Measurements from ENCODE around the gene ATXN7L1.

DNA sequence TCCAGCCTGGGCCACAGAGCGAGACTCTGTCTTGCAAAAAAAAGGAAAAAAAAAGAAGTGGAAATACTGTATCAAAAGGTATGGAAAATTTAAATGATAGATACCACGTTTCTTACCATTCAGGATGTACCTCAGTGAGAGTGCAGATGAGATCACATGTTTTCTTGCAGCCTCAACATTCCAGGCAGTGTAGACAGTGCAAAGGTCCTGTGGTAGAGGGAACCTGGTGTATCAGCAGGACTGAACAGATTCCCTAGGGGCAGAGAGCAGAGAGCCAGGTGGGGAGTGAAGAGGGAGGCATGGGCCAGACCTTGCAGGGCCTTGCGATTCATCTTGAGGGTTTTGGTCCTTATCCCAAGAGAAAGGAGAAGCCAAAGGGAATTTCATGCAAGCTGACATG, 17.7 kb upstream of the ATXN7L1 start:
- TF ChIP-seq EGR1 (IDR thresholded peaks at IDR 0.05) (no peak), CREB1 (IDR thresholded peaks at IDR 0.05; ENCODE audit: low read depth) (no peak), TEAD4 (IDR thresholded peaks at IDR 0.05) (no peak), NFIC (IDR thresholded peaks at IDR 0.05) (no peak), TAF1 (IDR thresholded peaks at IDR 0.05; ENCODE audit: low read depth) (no peak), EP300 (IDR thresholded peaks at IDR 0.05; ENCODE audit: borderline replicate concordance) (no peak), RAD21 (IDR thresholded peaks at IDR 0.05; ENCODE audit: low read depth) (no peak)
- TF ChIP-seq, protein P1, sequence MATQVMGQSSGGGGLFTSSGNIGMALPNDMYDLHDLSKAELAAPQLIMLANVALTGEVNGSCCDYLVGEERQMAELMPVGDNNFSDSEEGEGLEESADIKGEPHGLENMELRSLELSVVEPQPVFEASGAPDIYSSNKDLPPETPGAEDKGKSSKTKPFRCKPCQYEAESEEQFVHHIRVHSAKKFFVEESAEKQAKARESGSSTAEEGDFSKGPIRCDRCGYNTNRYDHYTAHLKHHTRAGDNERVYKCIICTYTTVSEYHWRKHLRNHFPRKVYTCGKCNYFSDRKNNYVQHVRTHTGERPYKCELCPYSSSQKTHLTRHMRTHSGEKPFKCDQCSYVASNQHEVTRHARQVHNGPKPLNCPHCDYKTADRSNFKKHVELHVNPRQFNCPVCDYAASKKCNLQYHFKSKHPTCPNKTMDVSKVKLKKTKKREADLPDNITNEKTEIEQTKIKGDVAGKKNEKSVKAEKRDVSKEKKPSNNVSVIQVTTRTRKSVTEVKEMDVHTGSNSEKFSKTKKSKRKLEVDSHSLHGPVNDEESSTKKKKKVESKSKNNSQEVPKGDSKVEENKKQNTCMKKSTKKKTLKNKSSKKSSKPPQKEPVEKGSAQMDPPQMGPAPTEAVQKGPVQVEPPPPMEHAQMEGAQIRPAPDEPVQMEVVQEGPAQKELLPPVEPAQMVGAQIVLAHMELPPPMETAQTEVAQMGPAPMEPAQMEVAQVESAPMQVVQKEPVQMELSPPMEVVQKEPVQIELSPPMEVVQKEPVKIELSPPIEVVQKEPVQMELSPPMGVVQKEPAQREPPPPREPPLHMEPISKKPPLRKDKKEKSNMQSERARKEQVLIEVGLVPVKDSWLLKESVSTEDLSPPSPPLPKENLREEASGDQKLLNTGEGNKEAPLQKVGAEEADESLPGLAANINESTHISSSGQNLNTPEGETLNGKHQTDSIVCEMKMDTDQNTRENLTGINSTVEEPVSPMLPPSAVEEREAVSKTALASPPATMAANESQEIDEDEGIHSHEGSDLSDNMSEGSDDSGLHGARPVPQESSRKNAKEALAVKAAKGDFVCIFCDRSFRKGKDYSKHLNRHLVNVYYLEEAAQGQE (IDR thresholded peaks at IDR 0.05; ENCODE audit: low read depth), result no peak
- TF ChIP-seq, protein P2, sequence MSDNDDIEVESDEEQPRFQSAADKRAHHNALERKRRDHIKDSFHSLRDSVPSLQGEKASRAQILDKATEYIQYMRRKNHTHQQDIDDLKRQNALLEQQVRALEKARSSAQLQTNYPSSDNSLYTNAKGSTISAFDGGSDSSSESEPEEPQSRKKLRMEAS (IDR thresholded peaks at IDR 0.05), result no peak
- TF ChIP-seq, protein P3, sequence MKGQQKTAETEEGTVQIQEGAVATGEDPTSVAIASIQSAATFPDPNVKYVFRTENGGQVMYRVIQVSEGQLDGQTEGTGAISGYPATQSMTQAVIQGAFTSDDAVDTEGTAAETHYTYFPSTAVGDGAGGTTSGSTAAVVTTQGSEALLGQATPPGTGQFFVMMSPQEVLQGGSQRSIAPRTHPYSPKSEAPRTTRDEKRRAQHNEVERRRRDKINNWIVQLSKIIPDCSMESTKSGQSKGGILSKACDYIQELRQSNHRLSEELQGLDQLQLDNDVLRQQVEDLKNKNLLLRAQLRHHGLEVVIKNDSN (IDR thresholded peaks at IDR 0.05), result no peak

Data from Ishikawa (cell line).